Measurements from ENCODE around the gene OR4Q2. TPM values are rescaled to one million over a fixed set of nuclear protein-coding genes. Genes with fewer than 3 reads are reported as not detected.
"Not testable (repeated sequence)": the region's sequence is repeated elsewhere in the genome, so short reads cannot be mapped to it uniquely, and the experiment has no call there.

The OR4Q2 gene
- not detected for total RNA-seq

DNA sequence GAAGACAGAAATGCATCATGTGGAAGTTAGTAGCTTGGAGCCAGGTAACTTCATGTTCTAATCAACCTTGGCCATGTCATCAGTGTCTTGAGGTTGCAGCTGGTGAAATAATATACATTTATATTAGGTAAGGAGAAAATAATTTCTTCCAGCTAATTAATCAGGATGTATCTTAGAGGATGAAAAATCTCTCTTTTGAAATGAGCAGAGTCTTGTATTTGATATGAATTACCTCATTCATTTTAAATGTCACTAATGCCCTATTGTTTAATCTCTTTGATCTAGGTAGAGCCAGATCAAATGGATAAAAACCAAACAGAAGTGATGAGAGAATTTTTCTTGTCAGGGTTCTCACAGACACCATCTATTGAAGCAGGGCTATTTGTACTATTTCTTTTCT lies at the start of gene OR4Q2:
OR4Q2 (plus strand) TSS at position 301 of the 400 bp plus-strand sequence.
- no peak for DNase-seq

DNA sequence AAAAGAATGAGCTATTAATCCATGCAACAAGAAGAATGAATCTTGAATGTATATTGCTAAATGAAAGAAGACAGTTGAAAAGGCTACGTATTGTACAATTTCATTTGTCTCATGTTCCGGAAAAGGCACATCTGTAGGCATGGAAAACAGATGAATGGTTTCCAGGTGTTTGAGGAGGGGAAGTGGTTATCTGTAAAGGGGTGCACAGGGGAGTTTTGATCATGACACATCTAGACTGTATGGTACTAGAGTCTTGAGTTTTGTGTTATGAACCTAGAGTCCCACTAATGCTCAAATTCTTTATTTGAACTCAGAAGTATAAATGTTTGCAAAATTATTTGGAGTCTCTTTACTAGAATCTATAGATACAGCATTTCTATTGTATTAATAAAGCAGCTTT lies 32.2 kb upstream of the OR4Q2 start:
- DNase-seq, result not testable (repeated sequence)

DNA sequence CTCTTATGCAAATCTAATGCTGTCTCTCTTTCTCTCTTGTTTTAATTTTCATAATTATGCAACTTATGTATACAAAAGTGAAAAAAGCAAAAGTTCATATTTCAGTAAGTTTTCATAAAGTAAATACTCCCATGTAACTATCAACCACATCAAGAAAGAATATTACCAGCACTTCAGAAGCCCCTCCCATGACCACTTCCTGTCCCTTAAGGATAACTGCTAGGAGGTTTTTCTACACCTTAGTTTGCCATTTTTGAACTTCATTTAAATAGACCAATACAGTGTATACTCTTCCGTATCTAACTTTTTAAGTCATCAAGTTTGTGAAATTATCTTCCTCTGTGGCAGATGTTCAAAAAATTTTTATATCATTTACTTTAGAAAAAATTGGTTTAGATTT lies 27.1 kb upstream of the OR4Q2 start:
- DNase-seq, result no peak

DNA sequence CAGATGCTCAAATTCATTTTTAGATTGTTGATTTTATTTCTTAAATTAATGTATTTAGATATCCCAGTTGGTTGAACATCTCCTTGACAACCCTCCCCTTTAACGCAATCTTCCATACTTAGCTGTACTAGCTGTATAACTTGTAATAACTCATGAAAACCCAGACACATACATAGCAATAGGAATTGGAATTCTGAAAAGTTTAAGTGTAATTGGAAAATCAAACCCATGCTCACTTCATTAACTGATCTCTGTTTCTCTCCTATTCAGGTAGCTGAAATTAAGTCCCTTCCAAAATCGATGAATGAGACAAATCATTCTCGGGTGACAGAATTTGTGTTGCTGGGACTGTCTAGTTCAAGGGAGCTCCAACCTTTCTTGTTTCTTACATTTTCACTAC lies 26.7 kb upstream of the OR4Q2 start, which contains the start of gene OR4K15:
OR4K15 (plus strand) TSS at position 301 of the 400 bp plus-strand sequence; CDS start at position 301, 0 bp downstream.
- DNase-seq, result no peak

DNA sequence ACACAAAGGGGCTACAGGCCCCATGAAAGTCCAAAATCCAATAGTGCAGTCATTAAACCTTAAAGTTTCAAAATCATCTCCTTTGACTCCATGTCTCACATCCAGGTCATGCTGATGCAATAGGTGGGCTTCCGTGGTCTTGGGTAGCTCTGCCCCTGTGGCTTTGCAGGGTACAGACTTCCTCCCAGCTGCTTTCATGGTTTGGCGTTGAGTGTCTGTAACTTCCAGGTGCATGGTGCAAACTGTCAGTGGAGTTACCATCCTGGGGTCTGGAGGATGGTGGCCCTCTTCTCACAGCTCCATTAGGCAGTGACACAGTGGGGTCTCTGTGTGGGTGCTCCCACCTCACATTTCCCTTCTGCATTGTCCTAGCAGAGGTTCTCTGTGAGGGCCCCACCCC lies 8.5 kb upstream of the OR4Q2 start:
- no peak for DNase-seq

DNA sequence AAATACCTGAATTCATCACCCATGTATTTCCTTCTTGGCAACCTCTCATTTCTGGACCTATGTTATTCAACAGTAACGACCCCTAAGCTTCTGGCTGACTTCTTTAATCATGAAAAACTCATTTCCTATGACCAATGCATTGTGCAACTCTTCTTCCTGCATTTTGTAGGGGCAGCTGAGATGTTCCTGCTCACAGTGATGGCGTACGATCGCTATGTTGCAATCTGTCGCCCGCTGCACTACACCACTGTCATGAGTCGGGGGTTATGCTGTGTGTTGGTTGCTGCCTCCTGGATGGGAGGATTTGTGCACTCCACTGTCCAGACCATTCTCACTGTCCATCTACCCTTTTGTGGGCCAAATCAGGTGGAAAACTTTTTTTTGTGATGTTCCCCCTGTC lies 356 bp downstream of the OR4Q2 start:
- DNase-seq, result no peak

DNA sequence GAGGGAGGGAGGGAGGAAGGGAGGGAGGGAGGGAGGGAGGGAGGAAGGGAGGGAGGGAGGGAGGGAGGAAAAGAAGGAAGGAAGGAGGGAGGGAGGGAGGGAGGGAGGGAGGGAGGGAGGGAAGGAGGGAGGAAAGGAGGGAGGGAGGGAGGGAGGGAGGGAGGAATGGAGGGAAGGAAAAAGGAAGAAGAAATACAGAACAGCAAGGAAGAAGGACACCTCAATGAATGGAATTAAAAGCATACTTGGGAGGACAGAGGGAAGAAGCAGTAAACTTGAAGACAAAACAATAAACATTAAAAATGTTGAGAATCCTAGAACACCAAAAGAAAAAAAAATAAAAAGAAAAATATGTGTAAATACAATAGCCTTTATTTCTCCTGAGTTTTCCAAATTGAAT lies 6.2 kb downstream of the OR4Q2 start:
- no peak for DNase-seq

DNA sequence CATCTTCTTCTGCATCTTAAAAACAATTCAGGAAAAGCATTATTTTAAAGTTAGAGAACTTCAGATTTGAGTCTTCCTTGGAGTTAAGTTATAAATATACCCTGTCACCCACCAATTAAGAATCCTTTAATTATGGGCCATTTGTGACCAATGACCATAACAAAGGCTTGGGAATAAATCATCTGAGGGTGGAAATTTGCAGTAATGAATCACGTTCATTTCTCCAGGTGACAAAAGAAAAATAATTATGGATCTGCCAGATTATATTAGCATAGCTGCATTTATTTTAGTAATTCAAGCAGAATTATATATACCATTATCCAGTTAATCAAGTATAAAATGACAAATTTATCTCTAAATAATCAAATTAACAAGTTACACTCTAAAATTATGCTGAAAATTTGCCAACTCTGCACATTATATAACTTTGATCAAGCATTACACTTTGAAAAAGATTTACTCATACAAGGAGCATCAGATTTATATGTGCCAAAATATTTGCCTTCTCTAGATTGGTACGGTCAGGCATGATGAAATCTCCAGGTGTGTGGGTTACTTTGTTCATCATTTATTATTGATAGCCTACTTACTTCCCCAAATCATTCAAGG lies 17.4 kb downstream of the OR4Q2 start, which contains the start of gene OR4K14:
OR4K14 (minus strand) TSS at position 51 of the 609 bp plus-strand sequence. CDS start 4,114 bp downstream, outside the sequence.
- no peak for DNase-seq

DNA sequence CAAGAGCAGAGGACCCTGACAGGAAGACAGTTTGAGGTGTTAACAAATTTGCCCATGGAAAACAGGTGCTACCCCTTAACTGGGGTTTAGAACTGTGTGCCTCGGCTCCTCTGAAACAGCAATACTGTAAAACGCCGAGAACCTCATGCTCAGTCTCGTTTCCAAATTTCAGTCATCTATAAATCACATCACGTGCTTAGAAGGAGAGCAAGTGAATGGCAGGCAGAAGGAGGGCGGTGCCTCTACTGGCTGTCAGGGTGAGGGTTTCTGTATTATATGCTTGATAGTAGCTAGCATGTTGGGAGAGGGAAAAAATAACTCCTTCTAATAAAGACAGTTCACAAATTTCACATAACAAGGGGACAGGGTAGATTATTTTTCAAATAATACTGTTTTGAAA lies 29.1 kb downstream of the OR4Q2 start:
- no peak for DNase-seq

DNA sequence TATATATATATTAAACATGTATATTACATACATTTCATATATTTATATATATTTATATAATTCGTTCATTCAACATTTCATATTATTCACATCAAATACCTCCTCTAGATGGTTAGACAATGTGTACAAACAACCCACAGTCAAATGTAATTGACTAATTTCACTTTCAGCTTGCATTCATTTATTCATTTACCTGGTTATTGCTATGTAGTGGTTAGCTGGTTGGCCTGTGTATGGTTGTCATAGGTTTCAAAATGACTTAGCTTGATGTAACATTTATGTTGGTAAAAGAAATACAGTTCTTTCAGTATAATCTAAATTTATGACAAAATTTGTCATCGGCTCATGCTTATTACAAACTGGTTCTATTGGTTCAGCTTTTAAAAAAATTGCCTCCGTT lies 33.5 kb downstream of the OR4Q2 start:
- no peak for DNase-seq

DNA sequence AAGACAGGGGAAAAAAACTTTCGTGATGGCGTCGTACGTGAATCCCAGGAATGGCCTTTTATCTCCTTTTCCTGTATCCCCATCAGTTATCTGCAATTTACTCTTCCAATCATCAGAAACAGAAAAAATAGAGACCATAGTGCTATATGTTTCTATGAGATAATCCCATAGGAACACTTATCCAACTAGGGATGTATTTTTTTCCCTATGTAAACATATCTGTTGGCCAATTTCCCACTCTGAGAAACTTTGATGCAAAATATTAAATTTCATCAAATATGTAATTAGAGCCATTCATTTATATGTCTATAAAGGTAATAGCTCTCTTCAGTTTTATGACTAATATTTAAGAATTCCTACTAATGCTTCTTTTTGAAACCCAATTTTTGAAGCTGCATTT lies 34.0 kb downstream of the OR4Q2 start, which contains the start of gene OR4K13:
OR4K13 (minus strand) TSS at position 101 of the 400 bp plus-strand sequence. CDS start 1,280 bp downstream, outside the sequence.
- no peak for DNase-seq

DNA sequence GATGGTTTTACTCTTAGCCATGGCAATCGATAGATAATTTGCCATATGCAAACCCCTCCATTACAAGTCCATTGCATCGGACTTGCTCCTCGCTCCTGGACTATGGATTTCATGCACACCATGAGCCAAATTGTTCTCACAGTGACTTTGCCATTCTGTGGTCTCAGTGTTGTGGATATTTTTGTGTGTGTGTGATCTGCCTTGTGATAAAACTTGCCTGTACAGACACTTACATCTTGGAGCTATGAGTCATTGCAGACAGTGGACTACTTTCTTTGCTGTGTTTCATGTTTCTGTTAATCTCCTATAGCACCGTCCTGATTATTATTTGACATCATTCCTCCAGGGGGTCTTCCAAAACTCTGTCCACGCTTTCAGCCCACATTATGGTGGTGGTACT lies 42.3 kb downstream of the OR4Q2 start:
- no peak for DNase-seq

DNA sequence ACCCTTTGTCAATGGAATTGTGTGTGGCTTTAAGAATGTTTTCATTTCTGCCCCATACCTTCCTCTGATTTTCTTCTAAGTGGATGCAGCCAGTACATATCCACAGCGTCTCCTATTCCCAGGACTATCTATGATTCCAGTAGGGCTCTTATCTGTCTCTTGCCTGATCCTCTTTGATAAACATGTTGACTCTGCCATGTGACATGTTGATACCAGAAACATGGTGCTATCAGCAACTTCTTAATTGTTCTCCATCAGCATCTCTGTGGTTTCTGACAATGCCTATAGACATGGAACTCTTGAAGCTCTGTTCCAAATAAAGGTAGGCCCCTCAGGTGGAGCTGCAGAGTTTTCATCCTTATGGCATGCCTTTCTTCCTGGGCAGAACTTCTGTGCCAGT lies 46.2 kb downstream of the OR4Q2 start:
- DNase-seq, result no peak

Other genes with a start within 250 kb of the OR4Q2 start
- not detected for gene OR4M1, start 228.7 kb upstream of the OR4Q2 start, total RNA-seq
- not detected for gene OR4N2, start 198.4 kb upstream of the OR4Q2 start, total RNA-seq
- gene OR4K2, start 127.0 kb upstream of the OR4Q2 start, total RNA-seq, result not detected
- not detected for gene OR4K5, start 81.6 kb upstream of the OR4Q2 start, total RNA-seq
- gene OR4K1, start 71.2 kb upstream of the OR4Q2 start, total RNA-seq, result not detected
- gene OR4K15, start 26.6 kb upstream of the OR4Q2 start, total RNA-seq, result not detected
- gene OR4K14, start 17.1 kb downstream of the OR4Q2 start, total RNA-seq, result not detected
- not detected for gene OR4K13, start 33.9 kb downstream of the OR4Q2 start, total RNA-seq
- not detected for gene OR4L1, start 57.9 kb downstream of the OR4Q2 start, total RNA-seq
- gene OR4K17, start 108.6 kb downstream of the OR4Q2 start, total RNA-seq, result not detected
- not detected for gene OR4N5, start 136.7 kb downstream of the OR4Q2 start, total RNA-seq
- gene OR11G2, start 188.7 kb downstream of the OR4Q2 start, total RNA-seq, result not detected
- not detected for gene OR11H6, start 221.5 kb downstream of the OR4Q2 start, total RNA-seq
- gene OR11H7, start 226.8 kb downstream of the OR4Q2 start, total RNA-seq, result not detected
- gene OR11H4, start 237.1 kb downstream of the OR4Q2 start, total RNA-seq, result not detected